Astrocyte (in vitro differentiated cells and primary cell): ENCODE measurements around the gene B3GNT9.
A peak's percentile ranks its signal among the peaks of the same experiment; 100 is the strongest.

Experiments
- EZH2 ChIP-seq: IDR thresholded peaks from 2 replicates; pipeline ENCODE4 v1.6.1; 2012; ENCODE audit warnings: mild to moderate bottlenecking, low read length, inconsistent platforms; ENCODE audit not compliant: insufficient read depth
- TF ChIP-seq, protein P1 (sequence below): IDR thresholded peaks from 2 replicates; pipeline ENCODE4 v1.5.1; 2011; ENCODE audit warnings: low read depth, mild to moderate bottlenecking, inconsistent platforms, low read length, moderate library complexity; ENCODE audit not compliant: insufficient read depth

DNA sequence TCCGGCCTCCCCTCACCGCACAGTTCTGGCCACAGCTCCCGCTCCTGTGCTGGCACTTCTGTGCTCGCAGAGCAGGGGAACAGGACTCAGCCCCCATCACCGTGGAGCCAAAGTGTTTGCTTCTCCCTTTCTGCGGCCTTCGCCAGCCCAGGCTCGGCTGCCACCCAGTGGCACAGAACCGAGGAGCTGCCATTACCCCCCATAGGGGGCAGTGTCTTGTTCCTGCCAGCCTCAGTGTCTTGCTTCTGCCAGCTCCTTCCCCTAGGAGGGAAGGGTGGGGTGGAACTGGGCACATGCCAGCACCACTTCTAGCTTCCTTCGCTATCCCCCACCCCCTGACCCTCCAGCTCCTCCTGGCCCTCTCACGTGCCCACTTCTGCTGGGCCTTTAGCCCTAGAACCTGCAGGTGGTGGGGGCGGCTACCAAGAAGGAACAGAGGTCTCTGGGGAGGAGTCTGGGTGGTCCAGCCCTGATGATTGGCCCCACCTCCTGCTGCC, 47.5 kb upstream of the B3GNT9 start:
- no peak for TF ChIP-seq EZH2
- TF ChIP-seq, protein P1, sequence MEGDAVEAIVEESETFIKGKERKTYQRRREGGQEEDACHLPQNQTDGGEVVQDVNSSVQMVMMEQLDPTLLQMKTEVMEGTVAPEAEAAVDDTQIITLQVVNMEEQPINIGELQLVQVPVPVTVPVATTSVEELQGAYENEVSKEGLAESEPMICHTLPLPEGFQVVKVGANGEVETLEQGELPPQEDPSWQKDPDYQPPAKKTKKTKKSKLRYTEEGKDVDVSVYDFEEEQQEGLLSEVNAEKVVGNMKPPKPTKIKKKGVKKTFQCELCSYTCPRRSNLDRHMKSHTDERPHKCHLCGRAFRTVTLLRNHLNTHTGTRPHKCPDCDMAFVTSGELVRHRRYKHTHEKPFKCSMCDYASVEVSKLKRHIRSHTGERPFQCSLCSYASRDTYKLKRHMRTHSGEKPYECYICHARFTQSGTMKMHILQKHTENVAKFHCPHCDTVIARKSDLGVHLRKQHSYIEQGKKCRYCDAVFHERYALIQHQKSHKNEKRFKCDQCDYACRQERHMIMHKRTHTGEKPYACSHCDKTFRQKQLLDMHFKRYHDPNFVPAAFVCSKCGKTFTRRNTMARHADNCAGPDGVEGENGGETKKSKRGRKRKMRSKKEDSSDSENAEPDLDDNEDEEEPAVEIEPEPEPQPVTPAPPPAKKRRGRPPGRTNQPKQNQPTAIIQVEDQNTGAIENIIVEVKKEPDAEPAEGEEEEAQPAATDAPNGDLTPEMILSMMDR, result peak; percentile 50
